ENCODE results near the gene DLGAP1.

GRCh38 chr18:3652380-3653262, 802.5 kb downstream of the DLGAP1 start:
- TF ChIP-seq CTCF (conservative IDR thresholded peaks at IDR 0.05; ENCODE audit: low read depth in 2 of 2): no peak
- no peak for TF ChIP-seq REST (IDR thresholded peaks at IDR 0.05; ENCODE audit: unreplicated experiment)
- no peak for TF ChIP-seq EZH2 (IDR thresholded peaks at IDR 0.05; ENCODE audit: low read depth, unreplicated experiment)
- TF ChIP-seq NANOG (IDR thresholded peaks at IDR 0.05; ENCODE audit: borderline replicate concordance): no peak
- no peak for TF ChIP-seq ETS1 (IDR thresholded peaks at IDR 0.05)
- TF ChIP-seq ZNF331 (CRISPR knock-in tag; IDR thresholded peaks at IDR 0.05; ENCODE audit: low read depth): no peak
- TF ChIP-seq POLR2AphosphoS5 (IDR thresholded peaks at IDR 0.05; ENCODE audit: low read depth): no peak
- TF ChIP-seq EZH2phosphoT487 (IDR thresholded peaks at IDR 0.05; ENCODE audit: unreplicated experiment): no peak

Measured in GM23338 (cell line).